ENCODE measurements around the gene PRSS22. TPM values are rescaled to one million over a fixed set of nuclear protein-coding genes. Genes with fewer than 3 reads are reported as not detected.
A peak's percentile ranks its signal among the peaks of the same experiment; 100 is the strongest.

Gene PRSS22
- polyA plus RNA-seq, 1 of the 3 experiments (the other 2 are of a cell fraction) = not detected

DNA sequence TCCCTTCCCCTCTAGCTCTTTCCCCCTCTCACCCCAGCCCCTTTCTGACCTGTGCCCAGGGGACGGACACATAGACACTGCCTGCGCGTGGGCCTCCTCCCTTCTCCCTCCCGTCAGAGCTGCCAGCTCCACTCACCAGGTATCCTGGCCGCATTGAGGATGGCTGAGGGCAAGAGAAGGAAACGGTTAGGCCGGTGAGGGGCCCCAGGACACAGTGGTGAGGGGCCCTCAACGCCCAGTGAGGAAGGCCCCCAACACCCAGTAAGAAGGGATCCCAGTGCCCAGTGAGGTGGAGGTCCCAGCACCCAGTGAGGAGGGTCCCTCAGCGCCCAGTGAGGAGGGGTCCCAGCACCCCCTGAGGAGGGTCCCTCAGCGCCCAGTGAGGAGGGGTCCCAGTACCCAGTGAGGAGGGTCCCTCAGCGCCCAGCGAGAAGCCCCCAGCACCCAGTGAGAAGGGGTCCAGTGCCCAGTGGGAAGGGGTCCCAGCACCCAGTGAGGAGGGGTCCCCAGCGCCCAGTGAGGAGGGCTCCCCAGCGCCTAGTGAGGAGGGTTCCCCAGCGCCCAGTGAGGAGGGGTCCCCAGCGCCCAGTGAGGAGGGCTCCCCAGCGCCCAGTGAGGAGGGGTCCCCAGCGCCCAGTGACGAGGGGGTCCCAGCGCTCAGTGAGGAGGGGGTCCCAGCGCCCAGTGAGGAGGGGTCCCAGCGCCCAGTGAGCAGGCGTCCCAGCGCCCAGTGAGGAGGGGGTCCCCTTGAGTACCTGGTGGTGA, 1.1 kb downstream of the PRSS22 start:
- Histone ChIP-seq H3K9me3 (0 out of 2 replicates have a peak, but pooled peaks cover 6% of the 10 kb centered on the region), H3K27me3 (ENCODE audit: insufficient read depth) (no peaks in the 10 kb centered on the region; the same call in none of the 2 replicates), H3F3A (replicated peaks; ENCODE audit: insufficient read depth) (no peaks in the 10 kb centered on the region), H3K4me3 (ENCODE audit: low read depth in 2 of 2, low read length in 1 of 2) (no peak overlapping the region), H3K79me2 (ENCODE audit: insufficient read depth) (no peaks in the 10 kb centered on the region), H2AFZ (ENCODE audit: low read depth) (no peak overlapping the region), H3K9ac (no peak overlapping the region), H3K4me2 (no peak overlapping the region), H3K9me2 (no peaks in the 10 kb centered on the region), H3K4me1 (ENCODE audit: control insufficient read depth in 1 of 2, insufficient read depth in 2 of 2, low read depth in 1 of 2, low read length in 1 of 2) (peaks cover 0 to 6% of the 10 kb centered on the region in 2 experiments; a peak in 1 of 4 replicates), H4K20me1 (ENCODE audit: insufficient read depth) (no peaks in the 10 kb centered on the region), H3K36me3 (replicated peaks in 1 of 2; ENCODE audit: control insufficient read depth in 1 of 2, insufficient read depth in 2 of 2, low read length in 1 of 2) (no peaks in the 10 kb centered on the region), H3K27ac (ENCODE audit: low read depth in 2 of 2, low read length in 1 of 2) (no peak overlapping the region)
- ChIA-PET POLR2A (no interaction called here), CTCF (interaction anchor here (1.3 to 2.1 kb wide), 2 partner anchors 11 to 18 kb away, joined by 7 to 13 read pairs; no protein-coding TSS in a partner anchor)
- TF ChIP-seq, protein P1, sequence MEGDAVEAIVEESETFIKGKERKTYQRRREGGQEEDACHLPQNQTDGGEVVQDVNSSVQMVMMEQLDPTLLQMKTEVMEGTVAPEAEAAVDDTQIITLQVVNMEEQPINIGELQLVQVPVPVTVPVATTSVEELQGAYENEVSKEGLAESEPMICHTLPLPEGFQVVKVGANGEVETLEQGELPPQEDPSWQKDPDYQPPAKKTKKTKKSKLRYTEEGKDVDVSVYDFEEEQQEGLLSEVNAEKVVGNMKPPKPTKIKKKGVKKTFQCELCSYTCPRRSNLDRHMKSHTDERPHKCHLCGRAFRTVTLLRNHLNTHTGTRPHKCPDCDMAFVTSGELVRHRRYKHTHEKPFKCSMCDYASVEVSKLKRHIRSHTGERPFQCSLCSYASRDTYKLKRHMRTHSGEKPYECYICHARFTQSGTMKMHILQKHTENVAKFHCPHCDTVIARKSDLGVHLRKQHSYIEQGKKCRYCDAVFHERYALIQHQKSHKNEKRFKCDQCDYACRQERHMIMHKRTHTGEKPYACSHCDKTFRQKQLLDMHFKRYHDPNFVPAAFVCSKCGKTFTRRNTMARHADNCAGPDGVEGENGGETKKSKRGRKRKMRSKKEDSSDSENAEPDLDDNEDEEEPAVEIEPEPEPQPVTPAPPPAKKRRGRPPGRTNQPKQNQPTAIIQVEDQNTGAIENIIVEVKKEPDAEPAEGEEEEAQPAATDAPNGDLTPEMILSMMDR (IDR thresholded peaks at IDR 0.05) = no peak
- TF ChIP-seq POLR2AphosphoS5 (IDR thresholded peaks at IDR 0.05; ENCODE audit: low read depth, low read length) = no peak
- TF ChIP-seq, protein P2, sequence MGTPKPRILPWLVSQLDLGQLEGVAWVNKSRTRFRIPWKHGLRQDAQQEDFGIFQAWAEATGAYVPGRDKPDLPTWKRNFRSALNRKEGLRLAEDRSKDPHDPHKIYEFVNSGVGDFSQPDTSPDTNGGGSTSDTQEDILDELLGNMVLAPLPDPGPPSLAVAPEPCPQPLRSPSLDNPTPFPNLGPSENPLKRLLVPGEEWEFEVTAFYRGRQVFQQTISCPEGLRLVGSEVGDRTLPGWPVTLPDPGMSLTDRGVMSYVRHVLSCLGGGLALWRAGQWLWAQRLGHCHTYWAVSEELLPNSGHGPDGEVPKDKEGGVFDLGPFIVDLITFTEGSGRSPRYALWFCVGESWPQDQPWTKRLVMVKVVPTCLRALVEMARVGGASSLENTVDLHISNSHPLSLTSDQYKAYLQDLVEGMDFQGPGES (IDR thresholded peaks at IDR 0.05; ENCODE audit: low read depth, low read length) = no peak
- TF ChIP-seq, protein P3, sequence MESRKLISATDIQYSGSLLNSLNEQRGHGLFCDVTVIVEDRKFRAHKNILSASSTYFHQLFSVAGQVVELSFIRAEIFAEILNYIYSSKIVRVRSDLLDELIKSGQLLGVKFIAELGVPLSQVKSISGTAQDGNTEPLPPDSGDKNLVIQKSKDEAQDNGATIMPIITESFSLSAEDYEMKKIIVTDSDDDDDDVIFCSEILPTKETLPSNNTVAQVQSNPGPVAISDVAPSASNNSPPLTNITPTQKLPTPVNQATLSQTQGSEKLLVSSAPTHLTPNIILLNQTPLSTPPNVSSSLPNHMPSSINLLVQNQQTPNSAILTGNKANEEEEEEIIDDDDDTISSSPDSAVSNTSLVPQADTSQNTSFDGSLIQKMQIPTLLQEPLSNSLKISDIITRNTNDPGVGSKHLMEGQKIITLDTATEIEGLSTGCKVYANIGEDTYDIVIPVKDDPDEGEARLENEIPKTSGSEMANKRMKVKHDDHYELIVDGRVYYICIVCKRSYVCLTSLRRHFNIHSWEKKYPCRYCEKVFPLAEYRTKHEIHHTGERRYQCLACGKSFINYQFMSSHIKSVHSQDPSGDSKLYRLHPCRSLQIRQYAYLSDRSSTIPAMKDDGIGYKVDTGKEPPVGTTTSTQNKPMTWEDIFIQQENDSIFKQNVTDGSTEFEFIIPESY (IDR thresholded peaks at IDR 0.05; ENCODE audit: borderline replicate concordance, low read depth) = no peak
- DNase-seq = no peak
- 60% methylated on average over 11 of the region's 24 CpGs for WGBS (ENCODE audit: low lambda C conversion rate)

DNA sequence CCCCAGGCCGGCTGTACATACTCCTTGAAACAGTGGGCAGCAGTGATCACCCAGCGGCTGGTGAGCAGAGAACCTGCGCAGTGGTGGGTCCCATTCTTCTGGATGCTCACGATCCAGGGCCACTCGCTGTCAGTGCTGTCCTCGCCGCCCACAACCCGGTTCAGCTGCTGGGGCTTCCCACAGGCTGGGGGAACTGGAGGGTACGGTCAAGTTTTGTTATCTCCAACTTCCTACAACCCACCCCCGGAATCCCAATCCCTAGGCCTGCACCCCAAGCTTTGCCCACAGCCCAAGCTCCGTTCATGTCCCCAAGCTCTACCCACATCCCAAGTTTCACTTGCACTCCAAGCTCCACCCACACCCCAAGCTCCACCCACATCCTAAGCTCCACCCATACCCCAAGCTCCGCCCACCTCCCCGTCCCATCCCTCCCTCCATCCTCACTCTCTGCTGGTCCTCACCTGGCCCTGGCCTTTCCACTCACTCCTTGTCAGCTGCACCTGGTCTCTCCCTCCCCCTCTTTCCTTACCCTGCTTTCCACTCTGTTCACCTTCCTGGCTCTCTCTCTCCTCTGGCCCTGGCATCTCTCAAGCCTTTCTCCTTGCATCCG, 1.8 kb downstream of the PRSS22 start:
- CTCF ChIA-PET = interaction anchor here (1.3 to 2.1 kb wide), 2 partner anchors 12 to 17 kb away, joined by 7 to 13 read pairs; no protein-coding TSS in a partner anchor
- Histone ChIP-seq H3K27me3 (ENCODE audit: insufficient read depth) (no peaks in the 10 kb centered on the region; the same call in none of the 2 replicates), H3K36me3 (replicated peaks in 1 of 2; ENCODE audit: control insufficient read depth in 1 of 2, insufficient read depth in 2 of 2, low read length in 1 of 2) (no peaks in the 10 kb centered on the region), H2AFZ (ENCODE audit: low read depth) (no peak overlapping the region), H3K4me2 (no peak overlapping the region), H3K9ac (no peak overlapping the region), H3K79me2 (ENCODE audit: insufficient read depth) (no peaks in the 10 kb centered on the region), H3K27ac (ENCODE audit: low read depth in 2 of 2, low read length in 1 of 2) (no peak overlapping the region), H4K20me1 (ENCODE audit: insufficient read depth) (no peaks in the 10 kb centered on the region), H3K9me2 (no peaks in the 10 kb centered on the region), H3K4me3 (ENCODE audit: low read depth in 2 of 2, low read length in 1 of 2) (no peak overlapping the region), H3K4me1 (ENCODE audit: control insufficient read depth in 1 of 2, insufficient read depth in 2 of 2, low read depth in 1 of 2, low read length in 1 of 2) (peaks cover 0 to 6% of the 10 kb centered on the region in 2 experiments; a peak in 1 of 4 replicates), H3K9me3 (0 out of 2 replicates have a peak, but pooled peaks cover 6% of the 10 kb centered on the region), H3F3A (replicated peaks; ENCODE audit: insufficient read depth) (no peaks in the 10 kb centered on the region)
- TF ChIP-seq POLR2AphosphoS5 (IDR thresholded peaks at IDR 0.05; ENCODE audit: low read depth, low read length) (no peak), MXI1 (IDR thresholded peaks at IDR 0.05; ENCODE audit: low read depth, low read length) (no peak), FOXM1 (IDR thresholded peaks at IDR 0.05; ENCODE audit: low read depth) (no peak), TAF1 (IDR thresholded peaks at IDR 0.05; ENCODE audit: borderline replicate concordance, low read depth, low read length) (no peak), RAD21 (IDR thresholded peaks at IDR 0.05; ENCODE audit: low read length) (no peak)
- TF ChIP-seq, protein P4, sequence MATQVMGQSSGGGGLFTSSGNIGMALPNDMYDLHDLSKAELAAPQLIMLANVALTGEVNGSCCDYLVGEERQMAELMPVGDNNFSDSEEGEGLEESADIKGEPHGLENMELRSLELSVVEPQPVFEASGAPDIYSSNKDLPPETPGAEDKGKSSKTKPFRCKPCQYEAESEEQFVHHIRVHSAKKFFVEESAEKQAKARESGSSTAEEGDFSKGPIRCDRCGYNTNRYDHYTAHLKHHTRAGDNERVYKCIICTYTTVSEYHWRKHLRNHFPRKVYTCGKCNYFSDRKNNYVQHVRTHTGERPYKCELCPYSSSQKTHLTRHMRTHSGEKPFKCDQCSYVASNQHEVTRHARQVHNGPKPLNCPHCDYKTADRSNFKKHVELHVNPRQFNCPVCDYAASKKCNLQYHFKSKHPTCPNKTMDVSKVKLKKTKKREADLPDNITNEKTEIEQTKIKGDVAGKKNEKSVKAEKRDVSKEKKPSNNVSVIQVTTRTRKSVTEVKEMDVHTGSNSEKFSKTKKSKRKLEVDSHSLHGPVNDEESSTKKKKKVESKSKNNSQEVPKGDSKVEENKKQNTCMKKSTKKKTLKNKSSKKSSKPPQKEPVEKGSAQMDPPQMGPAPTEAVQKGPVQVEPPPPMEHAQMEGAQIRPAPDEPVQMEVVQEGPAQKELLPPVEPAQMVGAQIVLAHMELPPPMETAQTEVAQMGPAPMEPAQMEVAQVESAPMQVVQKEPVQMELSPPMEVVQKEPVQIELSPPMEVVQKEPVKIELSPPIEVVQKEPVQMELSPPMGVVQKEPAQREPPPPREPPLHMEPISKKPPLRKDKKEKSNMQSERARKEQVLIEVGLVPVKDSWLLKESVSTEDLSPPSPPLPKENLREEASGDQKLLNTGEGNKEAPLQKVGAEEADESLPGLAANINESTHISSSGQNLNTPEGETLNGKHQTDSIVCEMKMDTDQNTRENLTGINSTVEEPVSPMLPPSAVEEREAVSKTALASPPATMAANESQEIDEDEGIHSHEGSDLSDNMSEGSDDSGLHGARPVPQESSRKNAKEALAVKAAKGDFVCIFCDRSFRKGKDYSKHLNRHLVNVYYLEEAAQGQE (IDR thresholded peaks at IDR 0.05; ENCODE audit: low read depth, low read length) = no peak
- TF ChIP-seq, protein P1 (IDR thresholded peaks at IDR 0.05) = no peak
- POLR2A ChIA-PET = no interaction called here
- DNase-seq = peak; percentile 81
- 79% methylated on average over 13 of the region's 14 CpGs for WGBS (ENCODE audit: low lambda C conversion rate)

Data from SK-N-SH (cell line).